CD4-positive, alpha-beta T cell (primary cell): ENCODE results near the gene TNS1. TPM values are rescaled to one million over a fixed set of nuclear protein-coding genes. Genes with fewer than 3 reads are reported as not detected.

ENCODE experiments used
- ATAC-seq: fragments of 200-7000 bp; cut with Tn5 transposase; one replicate; pipeline ENCODE4 v1.10.0; 2022; ENCODE audit warnings: mild to moderate bottlenecking; ENCODE audit not compliant: poor library complexity
- CTCF ChIA-PET: fragments of 350-600 bp; sonication (Branson Sonifier 250); formaldehyde crosslinking; loops from one replicate; lab custom pipeline; 2021; ENCODE audit warnings: antibody characterized with exemption, inconsistent platforms; lab: Charles Lee
- POLR2A ChIA-PET: fragments of 350-600 bp; sonication (Branson Sonifier 250); formaldehyde crosslinking; loops from one replicate; lab custom pipeline; 2021; ENCODE audit warnings: antibody characterized with exemption, inconsistent platforms; lab: Charles Lee
- DNase-seq, 14 experiments: peaks; one replicate each; pipeline ENCODE4 v3.0.0-alpha.2; 2013 to 2020; ENCODE audit warnings: mixed read lengths in 2 of 14
- H3K27ac ChIP-seq, 2 donors: one replicate each; pipeline versions ENCODE4 v1.5.1 to v1.7.0; 2013; ENCODE audit warnings: low read length in 2 of 2, low read depth in 1 of 2, mild to moderate bottlenecking in 1 of 2
- H3K27me3 ChIP-seq, 2 experiments: 1 replicate in 1 of 2; 2 replicates in 1 of 2; pipeline versions ENCODE4 v1.6.1 to v1.7.0; 2013; ENCODE audit warnings: low read length in 2 of 2, control low read depth in 1 of 2, mild to moderate bottlenecking in 1 of 2, moderate library complexity in 1 of 2; ENCODE audit not compliant: insufficient read depth in 2 of 2, control insufficient read depth in 1 of 2
- H3K36me3 ChIP-seq: one replicate; pipeline ENCODE4 v1.6.1; 2013; ENCODE audit warnings: low read length, control low read depth; ENCODE audit not compliant: insufficient read depth
- H3K4me1 ChIP-seq: one replicate; pipeline ENCODE4 v1.6.1; 2013; ENCODE audit warnings: low read length, control low read depth; ENCODE audit not compliant: insufficient read depth
- H3K4me3 ChIP-seq: one replicate; pipeline ENCODE4 v1.5.1; 2013; ENCODE audit warnings: mild to moderate bottlenecking, low read length, moderate library complexity
- H3K9me3 ChIP-seq, 2 experiments: 1 replicate in 1 of 2; 2 replicates in 1 of 2; pipeline versions ENCODE4 v1.6.1 to v1.7.0; 2013; ENCODE audit warnings: low read length in 2 of 2, mild to moderate bottlenecking in 2 of 2, control low read depth in 1 of 2, moderate library complexity in 1 of 2; ENCODE audit not compliant: control insufficient read depth in 1 of 2, insufficient read depth in 1 of 2
- H3K27ac Mint-ChIP-seq: one replicate; pipeline ENCODE4 v1.8.0; 2020; ENCODE audit warnings: mixed read lengths
- H3K27me3 Mint-ChIP-seq: one replicate; pipeline ENCODE4 v1.8.0; 2021; ENCODE audit warnings: mixed read lengths
- H3K36me3 Mint-ChIP-seq: one replicate; pipeline ENCODE4 v1.8.0; 2021; ENCODE audit warnings: low read depth, mixed read lengths
- H3K4me1 Mint-ChIP-seq: one replicate; pipeline ENCODE4 v1.8.0; 2021; ENCODE audit warnings: low read depth, mixed read lengths
- H3K4me3 Mint-ChIP-seq: one replicate; pipeline ENCODE4 v1.8.0; 2020; ENCODE audit warnings: mild to moderate bottlenecking, mixed read lengths
- H3K9me3 Mint-ChIP-seq: one replicate; pipeline ENCODE4 v1.8.0; 2020; ENCODE audit warnings: mixed read lengths
- CTCF ChIP-seq: fragments of 200-600 bp; IDR thresholded peaks from one replicate; pipeline ENCODE4 v1.8.0; 2022; ENCODE audit warnings: antibody characterized with exemption, mild to moderate bottlenecking
- intact Hi-C, 2 experiments: fragments of 100-400 bp; cut with DNase I in 1 of 2; cut with micrococcal nuclease in 1 of 2; formaldehyde crosslinking; loops; one replicate each; pipeline versions ENCODE4 v1.15.1 to v1.9.0; 2023 to 2025; cut with DNase I, micrococcal nuclease
- total RNA-seq, 174 experiments: library from RNA in 2 of 174; stranded (reverse) in 2 of 174; gene quantifications; one replicate each; pipeline ENCODE4 v1.2.3 and lab custom pipeline; 2021 to 2026

TNS1 gene
- total RNA-seq, 2 experiments from 2014 or later, result 0.25 to 0.34 TPM

GRCh38 chr2:217868265-217868892 is 134.4 kb downstream of the TNS1 start:
- Mint-ChIP-seq H3K4me1 (no peaks in the 10 kb centered on the region), H3K4me3 (no peak overlapping the region), H3K36me3 (no peaks in the 10 kb centered on the region), H3K9me3 (no peaks in the 10 kb centered on the region), H3K27me3 (no peaks in the 10 kb centered on the region), H3K27ac (no peak overlapping the region)
- ATAC-seq (no peak), DNase-seq (no peak)
- ChIA-PET CTCF (no interaction called here), POLR2A (no interaction called here)
- Histone ChIP-seq H3K27me3 (no peaks in the 10 kb centered on the region), H3K9me3 (peaks cover 0 to 2% of the 10 kb centered on the region in 2 experiments), H3K36me3 (no peaks in the 10 kb centered on the region), H3K4me1 (no peaks in the 10 kb centered on the region), H3K4me3 (no peak overlapping the region), H3K27ac (no peak overlapping the region)
- TF ChIP-seq CTCF, result no peak
- intact Hi-C loops, result no loop called here

- Mint-ChIP-seq H3K27me3 (no peaks in the 10 kb centered on the region), H3K27ac (no peak overlapping the region), H3K36me3 (no peaks in the 10 kb centered on the region), H3K4me3 (no peak overlapping the region), H3K4me1 (no peaks in the 10 kb centered on the region), H3K9me3 (no peaks in the 10 kb centered on the region)
- POLR2A ChIA-PET, result no interaction called here
- no peaks in the 10 kb centered on the region for H3K36me3 ChIP-seq
- no peak for DNase-seq
- no peak for ATAC-seq
- no peak overlapping the region for H3K4me3 ChIP-seq
- TF ChIP-seq CTCF, result no peak
- H3K9me3 ChIP-seq, result no peaks in the 10 kb centered on the region
- CTCF ChIA-PET, result no interaction called here
- no peaks in the 10 kb centered on the region for H3K27me3 ChIP-seq
- intact Hi-C loops, result no loop called here
- no peaks in the 10 kb centered on the region for H3K4me1 ChIP-seq
- H3K27ac ChIP-seq, result no peak overlapping the region
Observed at GRCh38 chr2:217866457-217866856, 136.3 kb downstream of the TNS1 start.

- Histone ChIP-seq H3K9me3 (no peaks in the 10 kb centered on the region), H3K27ac (no peak overlapping the region), H3K27me3 (no peaks in the 10 kb centered on the region), H3K4me3 (no peak overlapping the region), H3K36me3 (no peaks in the 10 kb centered on the region), H3K4me1 (no peaks in the 10 kb centered on the region)
- ChIA-PET CTCF (interaction anchor here (1.0 kb wide), 1 partner anchor 76 kb away, joined by 3 read pairs; no protein-coding TSS in a partner anchor), POLR2A (no interaction called here)
- H3K4me1 Mint-ChIP-seq, result no peaks in the 10 kb centered on the region
- H3K9me3 Mint-ChIP-seq, result no peaks in the 10 kb centered on the region
- H3K27me3 Mint-ChIP-seq, result no peaks in the 10 kb centered on the region
- no peaks in the 10 kb centered on the region for H3K36me3 Mint-ChIP-seq
- intact Hi-C loops, result no loop called here
- DNase-seq (no peak), ATAC-seq (no peak)
- no peak overlapping the region for H3K4me3 Mint-ChIP-seq
- no peak for TF ChIP-seq CTCF
- H3K27ac Mint-ChIP-seq, result no peak overlapping the region
Observed at GRCh38 chr2:217864963-217865772, 137.6 kb downstream of the TNS1 start.
